ENCODE results near the gene GABBR2.

GABBR2 gene

DNA sequence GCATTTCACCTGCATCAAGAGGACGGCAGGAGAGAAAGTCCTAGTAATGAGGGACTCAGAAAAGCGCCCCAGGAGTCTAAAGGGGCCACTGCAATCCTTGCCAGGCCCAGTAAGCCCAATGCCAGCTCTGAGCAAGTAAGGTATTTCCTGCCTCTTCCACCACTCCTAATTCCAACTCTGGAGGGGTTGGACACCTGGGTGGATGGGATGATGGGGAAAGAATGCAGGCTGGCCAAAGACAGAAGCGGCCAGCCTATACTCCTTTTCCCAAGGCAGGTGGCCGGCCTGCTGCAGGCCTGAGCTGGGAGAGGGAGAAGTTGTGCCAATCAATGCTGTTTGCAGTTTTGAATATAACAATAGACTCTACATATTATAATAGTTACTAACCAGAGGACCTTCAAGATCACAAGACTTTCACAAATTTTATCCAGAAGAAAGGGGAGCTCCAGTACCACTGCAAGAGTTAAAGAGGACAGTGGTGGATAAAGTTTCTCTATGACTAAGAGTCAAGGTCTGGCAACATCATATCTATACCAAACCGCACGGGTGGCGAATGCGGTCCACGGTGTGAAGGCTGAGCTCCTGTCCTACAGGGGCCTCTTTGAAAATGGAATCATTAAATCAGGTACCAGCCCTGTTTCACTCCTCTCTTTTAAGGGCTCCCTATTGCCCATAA, 338.3 kb downstream of the GABBR2 start:
- H3K4me1 Mint-ChIP-seq, result peaks cover 2% of the 10 kb centered on the region
- ATAC-seq (no peak), DNase-seq (no peak)
- H3K27me3 Mint-ChIP-seq, result peaks cover 3% of the 10 kb centered on the region
- H3K36me3 Mint-ChIP-seq (ENCODE audit: low read depth), result no peaks in the 10 kb centered on the region
- H3K9me3 Mint-ChIP-seq, result peaks cover 8% of the 10 kb centered on the region
- no peak overlapping the region for H3K4me3 Mint-ChIP-seq
- no peak overlapping the region for H3K27ac Mint-ChIP-seq

DNA sequence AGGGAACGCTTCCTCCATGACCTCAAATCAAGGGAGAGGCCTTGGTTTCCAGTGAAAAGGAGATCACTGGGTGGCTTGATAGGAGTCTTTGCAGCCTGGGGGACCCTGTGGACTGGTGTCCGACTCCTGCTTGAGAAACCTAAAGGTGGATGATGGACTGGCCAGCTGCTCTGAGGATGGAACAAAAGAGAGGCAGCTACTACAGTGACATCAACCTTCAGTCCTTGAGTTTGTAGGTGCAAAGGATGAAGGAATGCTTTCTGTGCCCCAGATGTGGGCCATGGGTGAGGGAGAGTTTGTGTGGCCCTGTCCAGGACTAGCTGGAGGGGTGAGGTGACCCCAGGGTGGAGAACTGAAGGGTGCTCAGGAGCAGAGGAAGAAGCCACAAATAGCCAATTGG, 338.8 kb downstream of the GABBR2 start:
- DNase-seq (no peak), ATAC-seq (no peak)
- H3K27ac Mint-ChIP-seq, result no peak overlapping the region
- H3K9me3 Mint-ChIP-seq, result peaks cover 13% of the 10 kb centered on the region
- peaks cover 7% of the 10 kb centered on the region for H3K27me3 Mint-ChIP-seq
- no peaks in the 10 kb centered on the region for H3K4me1 Mint-ChIP-seq
- H3K36me3 Mint-ChIP-seq (ENCODE audit: low read depth), result peaks cover 4% of the 10 kb centered on the region
- H3K4me3 Mint-ChIP-seq, result no peak overlapping the region

DNA sequence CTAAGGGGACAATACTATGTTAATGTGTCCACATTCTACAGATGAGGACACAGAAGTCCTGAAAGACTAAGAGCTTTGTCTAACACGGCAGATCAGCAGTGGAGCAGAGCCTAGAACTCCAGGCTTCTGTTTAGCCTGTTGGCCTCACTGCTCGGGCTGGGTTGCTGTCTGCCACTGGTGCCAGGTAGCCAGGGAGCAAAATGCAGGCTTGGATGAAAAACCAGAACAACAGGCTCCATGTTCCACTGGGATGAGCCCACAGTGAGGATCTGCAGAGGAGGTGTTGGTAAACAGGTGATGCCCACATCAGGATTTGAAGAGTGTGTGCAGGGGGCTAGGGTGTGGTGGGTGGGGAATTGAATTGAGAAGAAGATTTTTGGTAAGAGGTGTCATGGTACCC, 339.3 kb downstream of the GABBR2 start:
- Mint-ChIP-seq H3K27me3 (peaks cover 7% of the 10 kb centered on the region), H3K4me3 (no peak overlapping the region), H3K9me3 (peaks cover 14% of the 10 kb centered on the region), H3K36me3 (ENCODE audit: low read depth) (peaks cover 4% of the 10 kb centered on the region), H3K4me1 (no peaks in the 10 kb centered on the region), H3K27ac (no peak overlapping the region)
- DNase-seq (no peak), ATAC-seq (no peak)

DNA sequence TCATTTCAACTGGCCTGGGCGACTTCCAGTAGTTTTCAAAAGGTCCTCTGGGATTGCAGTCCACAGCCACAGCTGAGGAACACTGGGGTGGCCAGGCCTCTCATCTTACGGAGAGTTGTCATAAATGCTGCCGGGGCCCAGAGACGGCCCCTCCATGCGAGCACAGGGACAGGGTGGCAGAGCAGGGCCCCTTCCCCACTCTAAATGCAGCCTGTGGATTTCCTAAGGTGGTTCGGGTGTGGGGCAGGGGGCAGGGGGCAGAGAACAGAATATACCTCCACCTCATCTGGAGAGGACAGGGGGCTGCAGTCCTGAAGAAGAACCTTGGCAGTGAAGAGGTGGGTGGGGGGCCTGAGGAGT, 339.7 kb downstream of the GABBR2 start:
- H3K4me3 Mint-ChIP-seq, result no peak overlapping the region
- H3K36me3 Mint-ChIP-seq (ENCODE audit: low read depth), result peaks cover 4% of the 10 kb centered on the region
- DNase-seq (no peak), ATAC-seq (no peak)
- H3K4me1 Mint-ChIP-seq, result no peaks in the 10 kb centered on the region
- H3K9me3 Mint-ChIP-seq, result peaks cover 14% of the 10 kb centered on the region
- no peak overlapping the region for H3K27ac Mint-ChIP-seq
- H3K27me3 Mint-ChIP-seq, result peaks cover 7% of the 10 kb centered on the region

DNA sequence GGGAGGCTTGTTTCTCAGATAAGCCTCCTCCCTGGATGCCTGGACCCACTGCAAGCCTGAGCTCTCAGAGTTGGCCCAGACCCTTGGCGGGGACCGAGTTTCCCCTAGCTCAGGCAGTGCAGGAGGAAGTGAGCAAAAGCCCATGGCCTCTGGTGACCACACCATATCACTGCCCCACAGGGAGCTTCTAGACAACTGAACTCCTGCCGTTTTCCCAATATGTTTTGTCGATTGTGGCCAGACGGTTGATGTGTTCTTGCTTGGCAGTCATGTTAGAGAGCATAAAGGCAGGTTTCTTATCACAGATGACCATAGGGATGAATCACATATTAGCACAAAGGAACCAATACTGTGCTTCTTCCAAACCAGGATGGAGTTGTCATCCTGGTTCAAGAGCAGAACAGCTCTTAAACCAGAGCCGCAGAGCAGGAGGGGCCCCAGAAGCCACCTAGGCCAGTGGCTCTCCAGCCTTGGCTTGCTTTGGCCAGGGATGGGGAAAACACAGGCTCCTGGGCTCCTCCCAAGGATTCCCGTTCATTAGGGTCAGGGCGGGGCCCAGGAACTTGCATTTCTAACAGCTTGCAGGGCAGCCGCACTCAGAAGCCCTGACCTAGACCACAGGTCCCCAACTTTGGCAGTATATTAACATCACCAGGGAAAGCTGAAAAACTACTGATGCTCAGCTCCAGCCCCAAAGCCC, 340.2 kb downstream of the GABBR2 start:
- peaks cover 4% of the 10 kb centered on the region for H3K36me3 Mint-ChIP-seq (ENCODE audit: low read depth)
- no peaks in the 10 kb centered on the region for H3K4me1 Mint-ChIP-seq
- no peak overlapping the region for H3K4me3 Mint-ChIP-seq
- peaks cover 14% of the 10 kb centered on the region for H3K9me3 Mint-ChIP-seq
- H3K27ac Mint-ChIP-seq, result no peak overlapping the region
- H3K27me3 Mint-ChIP-seq, result peaks cover 7% of the 10 kb centered on the region
- DNase-seq, result no peak
- ATAC-seq, result no peak

DNA sequence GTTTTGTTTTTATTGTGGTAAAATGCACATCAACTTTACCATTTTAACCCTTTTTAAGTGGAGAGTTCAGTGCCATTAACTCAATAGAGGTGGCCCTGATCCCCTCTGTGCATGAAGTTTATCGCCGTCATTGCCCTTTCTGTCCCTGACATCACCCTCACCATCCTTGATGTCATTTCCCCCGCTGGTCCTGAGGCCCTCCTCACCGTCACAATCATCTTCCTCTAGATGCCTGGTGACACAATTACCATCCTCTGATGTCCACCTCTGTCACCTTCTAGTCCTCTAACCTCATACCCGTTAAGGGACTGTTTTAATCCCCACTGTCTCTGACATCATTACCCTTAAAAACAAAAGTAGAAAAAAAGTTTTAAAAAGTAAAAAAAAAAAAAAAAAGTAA, 340.8 kb downstream of the GABBR2 start:
- no peak for ATAC-seq
- H3K4me3 Mint-ChIP-seq, result no peak overlapping the region

DNA sequence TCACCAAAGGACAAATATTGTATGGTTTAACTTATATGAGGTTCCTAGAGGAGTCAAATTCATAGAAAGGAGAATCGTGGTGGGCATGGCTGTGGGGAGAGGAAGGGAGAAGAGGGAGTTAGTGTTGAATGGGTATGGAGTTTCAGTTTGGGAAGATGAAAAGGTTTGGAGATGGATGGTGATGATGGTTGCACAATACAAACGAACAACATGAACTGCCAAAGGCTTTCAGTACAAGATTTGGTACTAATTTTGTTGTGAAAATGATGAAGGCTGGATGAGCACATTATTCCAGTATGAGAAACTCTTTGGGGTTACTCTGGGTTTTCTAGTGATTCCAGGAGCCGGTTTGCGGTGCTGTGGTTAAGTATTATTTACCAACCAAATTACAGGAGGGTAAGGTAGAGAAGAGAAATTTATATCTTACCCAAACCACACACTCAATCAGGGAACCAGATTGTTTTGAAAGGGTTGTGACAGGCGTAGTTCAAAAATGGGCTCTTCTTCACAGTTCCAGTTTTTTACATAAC, 341.3 kb downstream of the GABBR2 start:
- peaks cover 4% of the 10 kb centered on the region for H3K36me3 Mint-ChIP-seq (ENCODE audit: low read depth)
- no peaks in the 10 kb centered on the region for H3K4me1 Mint-ChIP-seq
- no peak overlapping the region for H3K27ac Mint-ChIP-seq
- no peak overlapping the region for H3K4me3 Mint-ChIP-seq
- ATAC-seq (no peak), DNase-seq (no peak)
- peaks cover 14% of the 10 kb centered on the region for H3K9me3 Mint-ChIP-seq
- H3K27me3 Mint-ChIP-seq, result peaks cover 7% of the 10 kb centered on the region

More for the DNA sequence above, 340.8 kb downstream of the GABBR2 start:
- H3K4me1 Mint-ChIP-seq, result no peaks in the 10 kb centered on the region
- H3K27me3 Mint-ChIP-seq, result peaks cover 7% of the 10 kb centered on the region
- H3K36me3 Mint-ChIP-seq (ENCODE audit: low read depth), result peaks cover 4% of the 10 kb centered on the region
- no peak for DNase-seq
- H3K27ac Mint-ChIP-seq, result no peak overlapping the region
- peaks cover 14% of the 10 kb centered on the region for H3K9me3 Mint-ChIP-seq

DNA sequence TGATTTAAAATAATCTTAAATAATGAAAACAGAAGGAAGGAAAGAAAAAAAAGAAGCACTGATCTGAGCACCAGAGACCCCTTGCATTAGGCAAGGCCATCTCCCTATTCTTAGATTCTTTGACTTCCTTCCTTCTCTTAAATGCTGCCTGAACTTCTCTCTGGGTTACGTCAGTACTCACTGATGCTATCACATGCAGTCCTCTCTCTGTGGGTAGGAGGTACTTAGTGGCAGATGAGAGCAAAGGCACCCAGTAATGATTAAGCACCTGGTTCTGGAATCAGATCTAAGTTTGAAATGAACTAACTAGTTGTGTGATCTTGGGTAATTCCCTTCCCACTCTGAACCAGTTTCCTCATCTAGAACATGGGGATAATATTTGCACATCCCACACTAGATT, 343.0 kb downstream of the GABBR2 start:
- H3K9me3 Mint-ChIP-seq, result peaks cover 14% of the 10 kb centered on the region
- H3K27ac Mint-ChIP-seq, result no peak overlapping the region
- peaks cover 7% of the 10 kb centered on the region for H3K27me3 Mint-ChIP-seq
- H3K4me1 Mint-ChIP-seq, result no peaks in the 10 kb centered on the region
- ATAC-seq (no peak), DNase-seq (no peak)
- peaks cover 4% of the 10 kb centered on the region for H3K36me3 Mint-ChIP-seq (ENCODE audit: low read depth)
- H3K4me3 Mint-ChIP-seq, result no peak overlapping the region

DNA sequence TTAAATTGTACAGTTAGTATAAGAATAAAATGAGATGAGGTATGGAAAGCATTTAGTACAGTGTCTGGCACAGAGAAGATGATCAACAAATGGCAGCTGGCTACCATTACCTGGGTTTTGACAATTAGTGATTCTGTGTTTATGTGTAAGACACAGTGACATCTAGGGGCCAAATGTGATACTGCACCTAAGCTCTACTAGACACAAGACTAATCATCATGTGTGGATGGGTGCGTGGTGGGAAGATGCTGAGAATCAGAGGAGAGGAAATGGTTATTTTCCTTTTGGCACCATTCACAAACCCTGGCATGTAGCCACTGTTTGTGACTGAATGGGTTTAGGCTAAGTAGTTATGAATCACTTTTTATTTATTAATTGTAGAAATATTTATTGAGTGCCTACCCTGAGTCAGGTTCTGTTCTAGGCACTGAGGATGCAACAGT, 343.5 kb downstream of the GABBR2 start:
- peak; percentile 18 for DNase-seq
- Mint-ChIP-seq H3K4me1 (no peaks in the 10 kb centered on the region), H3K36me3 (ENCODE audit: low read depth) (peaks cover 4% of the 10 kb centered on the region), H3K27me3 (peaks cover 7% of the 10 kb centered on the region), H3K9me3 (peaks cover 14% of the 10 kb centered on the region), H3K27ac (no peak overlapping the region), H3K4me3 (no peak overlapping the region)
- no peak for ATAC-seq

DNA sequence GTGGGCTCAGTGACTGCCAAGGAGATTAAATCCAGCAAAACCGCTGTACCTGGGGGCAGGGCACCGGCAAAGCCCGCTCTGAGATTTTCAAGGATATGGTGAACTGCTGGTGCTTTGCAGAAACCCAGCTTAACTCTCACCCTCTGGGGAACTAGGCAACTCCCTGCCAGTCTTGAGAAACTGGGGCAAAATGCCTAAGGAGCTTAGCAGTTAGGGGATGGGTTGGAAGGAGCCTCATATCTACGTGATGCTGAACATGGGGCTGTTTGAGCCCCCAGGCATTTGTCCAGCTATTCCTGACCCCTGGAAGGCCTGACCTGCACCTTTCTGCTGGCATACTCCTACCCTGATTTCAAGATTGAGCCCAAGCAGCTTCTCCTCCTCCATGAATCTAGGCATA, 344.6 kb downstream of the GABBR2 start:
- no peak overlapping the region for H3K27ac Mint-ChIP-seq
- ATAC-seq, result no peak
- peaks cover 7% of the 10 kb centered on the region for H3K27me3 Mint-ChIP-seq
- no peak for DNase-seq
- H3K4me3 Mint-ChIP-seq, result no peak overlapping the region
- peaks cover 4% of the 10 kb centered on the region for H3K36me3 Mint-ChIP-seq (ENCODE audit: low read depth)
- H3K4me1 Mint-ChIP-seq, result no peaks in the 10 kb centered on the region
- H3K9me3 Mint-ChIP-seq, result peaks cover 14% of the 10 kb centered on the region

DNA sequence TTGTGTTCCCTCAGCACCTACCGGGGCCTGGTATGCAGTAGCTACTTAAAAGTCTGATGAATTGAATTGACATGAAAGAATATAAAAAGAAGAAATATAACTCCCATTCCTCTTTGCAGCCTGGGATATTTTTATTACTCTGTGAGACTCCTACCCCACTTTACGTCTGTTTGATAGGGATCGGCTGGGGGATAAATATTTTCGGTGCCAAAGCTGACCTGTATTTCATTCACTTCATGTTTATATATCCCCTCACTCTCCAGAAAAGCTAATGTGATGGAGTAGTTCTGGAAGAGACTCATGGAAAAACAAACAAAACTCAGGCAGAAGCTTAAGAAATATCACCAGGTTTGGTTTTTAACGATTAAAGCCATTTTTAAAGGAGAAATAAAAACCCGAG, 345.1 kb downstream of the GABBR2 start:
- H3K27me3 Mint-ChIP-seq, result peaks cover 7% of the 10 kb centered on the region
- no peak for ATAC-seq
- no peak overlapping the region for H3K27ac Mint-ChIP-seq
- no peak overlapping the region for H3K4me3 Mint-ChIP-seq
- no peaks in the 10 kb centered on the region for H3K4me1 Mint-ChIP-seq
- no peak for DNase-seq
- peaks cover 4% of the 10 kb centered on the region for H3K36me3 Mint-ChIP-seq (ENCODE audit: low read depth)
- H3K9me3 Mint-ChIP-seq, result peaks cover 14% of the 10 kb centered on the region

DNA sequence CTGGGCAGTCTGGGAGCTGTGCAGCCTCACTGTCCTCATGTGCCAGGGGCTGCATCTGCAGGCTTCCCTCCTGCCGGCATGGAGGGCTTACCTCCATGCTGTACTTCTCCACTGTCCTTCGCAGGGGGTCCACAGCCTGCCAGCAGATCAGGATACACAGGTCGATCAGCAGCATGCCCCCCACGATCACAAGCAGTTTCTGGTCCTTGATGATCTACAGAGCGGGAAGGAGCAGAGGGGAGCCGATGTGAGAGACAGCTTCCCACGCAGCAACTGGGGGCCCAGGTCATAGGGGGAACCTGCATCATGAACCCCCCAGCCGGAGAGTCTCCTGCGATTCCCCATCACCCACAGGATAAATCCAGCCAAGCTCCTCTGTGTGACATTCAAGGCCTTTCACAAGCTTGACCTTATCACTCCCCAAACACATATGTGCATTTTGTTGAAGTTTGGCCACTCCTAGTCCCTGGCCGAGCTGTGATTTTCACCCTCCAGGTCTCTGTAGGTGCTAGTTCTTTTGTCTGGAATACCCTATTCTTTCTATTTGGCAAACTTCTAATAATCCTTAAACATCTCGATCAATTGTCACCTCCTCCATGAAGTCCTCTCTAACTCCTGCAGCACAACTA, 346.0 kb downstream of the GABBR2 start:
- H3K36me3 Mint-ChIP-seq (ENCODE audit: low read depth), result peaks cover 4% of the 10 kb centered on the region
- peaks cover 7% of the 10 kb centered on the region for H3K27me3 Mint-ChIP-seq
- peaks cover 14% of the 10 kb centered on the region for H3K9me3 Mint-ChIP-seq
- H3K4me3 Mint-ChIP-seq, result no peak overlapping the region
- ATAC-seq (no peak), DNase-seq (no peak)
- no peak overlapping the region for H3K27ac Mint-ChIP-seq
- H3K4me1 Mint-ChIP-seq, result no peaks in the 10 kb centered on the region

DNA sequence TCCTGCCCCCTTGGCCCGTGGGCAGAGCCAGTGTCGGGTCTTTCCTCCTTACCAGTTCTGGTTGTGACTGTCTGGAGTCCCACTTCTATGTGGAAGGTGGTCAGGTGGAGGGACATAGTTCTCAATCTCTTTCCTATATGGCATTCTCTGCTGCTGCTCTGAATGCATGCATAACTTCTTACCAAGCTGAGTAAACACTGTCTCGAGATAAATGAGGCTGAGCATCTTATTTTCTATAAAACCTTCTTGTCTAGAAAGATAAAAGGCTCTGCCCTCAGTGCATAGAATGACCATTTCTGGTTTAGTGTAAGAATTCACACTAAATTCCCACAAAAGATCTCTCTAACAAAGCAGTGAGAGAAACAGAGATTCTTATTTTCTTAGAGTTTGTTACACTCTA, 347.1 kb downstream of the GABBR2 start:
- Mint-ChIP-seq H3K27ac (no peak overlapping the region), H3K27me3 (peaks cover 6% of the 10 kb centered on the region), H3K4me3 (no peak overlapping the region), H3K4me1 (no peaks in the 10 kb centered on the region), H3K36me3 (ENCODE audit: low read depth) (peaks cover 4% of the 10 kb centered on the region), H3K9me3 (peaks cover 11% of the 10 kb centered on the region)
- ATAC-seq (no peak), DNase-seq (no peak)

DNA sequence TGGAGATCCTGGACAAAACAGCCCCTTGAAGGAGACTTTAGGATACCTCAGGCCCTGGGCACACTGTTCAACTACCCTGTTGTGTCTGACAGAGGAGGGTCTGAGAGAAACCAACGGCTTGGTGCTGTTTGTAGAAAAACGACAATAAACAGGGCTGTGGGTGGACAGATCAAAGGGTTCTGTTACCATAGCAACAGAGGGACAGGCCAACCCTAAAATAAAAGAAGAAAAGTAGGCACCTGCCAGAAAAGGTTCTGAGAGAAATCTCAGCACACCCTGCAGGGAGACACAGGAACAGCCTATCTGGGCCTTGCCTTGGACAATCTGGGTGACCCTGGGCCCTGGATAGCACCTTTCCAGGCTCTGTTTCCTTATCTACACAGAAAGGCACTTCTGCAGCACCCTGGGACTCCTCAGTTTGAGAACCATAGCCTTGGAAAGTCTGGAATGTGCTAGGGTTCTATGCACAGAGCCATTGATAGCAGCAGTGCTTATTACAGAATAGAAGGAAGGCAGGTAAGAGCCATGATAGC, 348.5 kb downstream of the GABBR2 start:
- no peak overlapping the region for H3K27ac Mint-ChIP-seq
- ATAC-seq, result no peak
- peaks cover 2% of the 10 kb centered on the region for H3K27me3 Mint-ChIP-seq

DNA sequence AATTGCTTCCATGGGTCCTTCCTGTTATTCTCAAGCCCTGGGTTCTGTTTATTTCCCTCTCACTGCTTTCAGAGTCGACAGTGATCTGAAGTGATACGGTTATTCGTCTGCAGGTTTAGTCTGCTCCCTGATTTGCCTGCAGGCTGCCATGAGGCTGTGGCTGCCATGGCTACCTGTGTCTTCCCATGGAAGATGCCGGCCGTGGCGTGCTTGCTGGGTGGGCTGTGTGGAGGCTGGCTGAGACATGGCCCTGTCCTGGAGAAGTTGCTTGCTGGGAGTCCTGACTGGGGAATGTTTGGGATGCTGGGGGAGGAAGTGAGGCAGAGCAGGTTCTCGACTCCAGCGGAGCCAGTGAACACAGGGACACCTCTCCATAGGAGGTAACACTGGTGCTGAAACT, 349.2 kb downstream of the GABBR2 start:
- H3K9me3 Mint-ChIP-seq, result no peaks in the 10 kb centered on the region
- no peaks in the 10 kb centered on the region for H3K27me3 Mint-ChIP-seq
- no peaks in the 10 kb centered on the region for H3K4me1 Mint-ChIP-seq
- no peak overlapping the region for H3K4me3 Mint-ChIP-seq
- DNase-seq (no peak), ATAC-seq (no peak)
- no peaks in the 10 kb centered on the region for H3K36me3 Mint-ChIP-seq (ENCODE audit: low read depth)
- H3K27ac Mint-ChIP-seq, result no peak overlapping the region

More for the DNA sequence above, 348.5 kb downstream of the GABBR2 start:
- Mint-ChIP-seq H3K36me3 (ENCODE audit: low read depth) (peaks cover 3% of the 10 kb centered on the region), H3K4me3 (no peak overlapping the region), H3K9me3 (peaks cover 4% of the 10 kb centered on the region), H3K4me1 (no peaks in the 10 kb centered on the region)
- DNase-seq, result no peak

Measured in activated naive CD8-positive, alpha-beta T cell treated with anti-CD3 and anti-CD28 coated beads, Interleukin-2, amount 50 U/mL, for 24 hours (primary cell).